Hepatic stellate cell (primary cell): Measurements from ENCODE around the gene OR7E24.
A peak's percentile ranks its signal among the peaks of the same experiment; 100 is the strongest.
"Not testable (repeated sequence)": the region's sequence is repeated elsewhere in the genome, so short reads cannot be mapped to it uniquely, and the experiment has no call there.

ENCODE experiments used
- DNase-seq: peaks from one replicate; pipeline ENCODE4 v3.0.0; 2011; ENCODE audit warnings: low spot score

The OR7E24 gene

GRCh38 chr19:9250630-9251029, at the start of gene OR7E24:
OR7E24 (plus strand) TSS chr19:9250930; CDS start chr19:9251044, 114 bp downstream.
- DNase-seq, result no peak

GRCh38 chr19:9205501-9206113, 45.1 kb upstream of the OR7E24 start:
- peak; percentile 31 for DNase-seq

- DNase-seq, result no peak
Measured at GRCh38 chr19:9219489-9219888, 31.2 kb upstream of the OR7E24 start, which contains the start of gene OR7D4. OR7D4 (minus strand) TSS chr19:9219589; CDS start chr19:9214837, 4,752 bp downstream.

- no peak for DNase-seq
Measured at GRCh38 chr19:9251236-9251635, 506 bp downstream of the OR7E24 start.

- DNase-seq, result not testable (repeated sequence)
Measured at GRCh38 chr19:9283485-9283884, 32.8 kb downstream of the OR7E24 start.

- DNase-seq, result no peak
Measured at GRCh38 chr19:9289231-9289884, 38.6 kb downstream of the OR7E24 start.

GRCh38 chr19:9295411-9295849, 44.7 kb downstream of the OR7E24 start:
- no peak for DNase-seq

GRCh38 chr19:9296336-9296735, 45.6 kb downstream of the OR7E24 start:
- DNase-seq, result no peak
